Mesodermal cell (in vitro differentiated cells): Measurements from ENCODE around the gene NAA20.
A peak's percentile ranks its signal among the peaks of the same experiment; 100 is the strongest.

Experiments used
- H3K27ac ChIP-seq: 2 replicates; pipeline ENCODE4 v1.7.0; 2013; ENCODE audit warnings: mild to moderate bottlenecking, low read depth, low read length, moderate library complexity; ENCODE audit not compliant: severe bottlenecking
- H3K36me3 ChIP-seq: 2 replicates; pipeline ENCODE4 v1.7.1; 2013; ENCODE audit warnings: mild to moderate bottlenecking, low read length, moderate library complexity; ENCODE audit not compliant: control insufficient read depth, insufficient read depth
- H3K4me1 ChIP-seq: one replicate; pipeline ENCODE4 v1.7.1; 2013; ENCODE audit warnings: mild to moderate bottlenecking, low read length; ENCODE audit not compliant: insufficient read depth, control insufficient read depth, poor library complexity, severe bottlenecking
- H3K4me3 ChIP-seq: 2 replicates; pipeline ENCODE4 v1.7.0; 2013; ENCODE audit warnings: low read length, control low read depth, mild to moderate bottlenecking; ENCODE audit not compliant: insufficient read depth, poor library complexity, severe bottlenecking; ENCODE audit errors: extremely low read depth
- H3K9me3 ChIP-seq: 2 replicates; pipeline ENCODE4 v1.7.1; 2013; ENCODE audit warnings: mild to moderate bottlenecking, low read length, moderate library complexity; ENCODE audit not compliant: control insufficient read depth
- WGBS, 2 experiments: methylation state at CpG; one replicate each; pipeline ENCODE4 v1.1.5; 2013; ENCODE audit warnings: missing lambda C conversion rate in 2 of 2; ENCODE audit not compliant: insufficient coverage in 2 of 2; 5-methylcytosine and 5-hydroxymethylcytosine counted together

NAA20 gene

DNA sequence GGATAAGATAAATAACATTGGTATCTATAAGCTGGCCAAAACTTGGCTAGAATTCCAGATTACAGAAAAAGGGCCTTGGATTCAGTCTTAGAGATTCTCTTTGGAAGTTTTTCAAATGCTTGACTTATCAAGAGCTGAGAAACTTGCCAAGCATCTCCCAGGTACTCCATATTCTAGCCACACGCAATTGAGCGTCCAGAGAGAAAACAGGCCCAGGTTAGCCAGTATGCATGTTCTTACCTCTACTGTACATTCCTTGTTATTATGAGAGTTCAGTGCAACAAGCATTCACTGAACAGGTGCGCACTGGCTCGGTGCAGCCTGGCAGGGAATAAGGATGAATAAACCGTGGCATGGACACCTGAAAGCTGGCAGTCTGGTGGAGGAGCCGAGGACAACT is 21.4 kb downstream of the NAA20 start:
- 90 to 100% methylated on average over 5 of the region's 6 CpGs for WGBS, 2 experiments
- H3K9me3 ChIP-seq, result no peaks in the 10 kb centered on the region
- no peak overlapping the region for H3K4me3 ChIP-seq
- H3K36me3 ChIP-seq, result peaks cover 93% of the 10 kb centered on the region
- no peak overlapping the region for H3K27ac ChIP-seq
- H3K4me1 ChIP-seq, result peaks cover 8% of the 10 kb centered on the region

DNA sequence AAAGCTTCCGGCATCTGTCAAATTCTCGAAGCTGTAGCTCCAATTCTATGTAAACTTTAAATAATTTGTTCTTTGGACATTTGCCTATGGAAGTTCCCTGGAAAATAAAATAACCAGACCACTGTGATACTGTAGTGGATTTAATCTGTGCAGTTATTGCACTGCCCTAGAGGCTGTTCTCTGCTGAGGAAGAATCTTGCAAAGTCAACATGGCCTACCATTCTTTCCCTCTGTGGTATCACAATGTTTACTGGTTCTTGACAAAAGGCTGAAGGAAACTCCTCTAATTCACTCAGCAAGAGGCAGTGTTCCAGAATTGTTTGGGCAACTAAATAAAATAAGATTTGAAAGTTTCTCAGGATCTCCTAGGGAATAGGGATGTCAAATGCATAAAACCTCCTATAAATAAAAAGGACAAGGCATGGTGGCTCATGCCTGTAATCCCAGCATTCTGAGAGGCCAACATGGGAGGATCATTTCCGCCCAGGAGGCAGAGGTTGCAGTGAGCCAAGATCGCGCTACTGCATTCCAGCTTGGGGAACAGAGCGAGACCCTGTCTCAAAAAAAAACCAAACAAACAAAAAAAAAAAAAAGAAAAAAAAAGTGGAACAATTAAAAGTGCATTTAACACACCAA is 22.7 kb downstream of the NAA20 start:
- no peak overlapping the region for H3K27ac ChIP-seq
- H3K4me1 ChIP-seq, result peaks cover 8% of the 10 kb centered on the region
- peaks cover 95% of the 10 kb centered on the region for H3K36me3 ChIP-seq
- no peaks in the 10 kb centered on the region for H3K9me3 ChIP-seq
- 80 to 90% methylated on average over 1 to 3 of the region's 6 CpGs for WGBS, 2 experiments
- no peak overlapping the region for H3K4me3 ChIP-seq

DNA sequence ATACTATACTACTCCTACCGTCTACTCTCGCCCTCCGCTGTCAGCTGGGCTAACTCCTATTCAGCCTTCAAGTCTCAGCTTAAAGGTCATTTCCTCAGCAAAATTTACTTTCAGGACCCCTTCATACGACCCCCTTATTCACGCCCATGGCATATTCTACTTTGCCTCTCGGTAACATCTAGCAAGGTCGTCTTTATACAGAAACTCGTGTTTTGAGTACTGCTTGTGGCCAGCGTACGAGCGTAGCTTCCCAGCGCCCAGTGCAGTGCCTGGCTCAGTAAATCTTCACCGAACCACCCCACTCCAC is 34.6 kb downstream of the NAA20 start:
- Histone ChIP-seq H3K9me3 (no peaks in the 10 kb centered on the region), H3K4me3 (peak overlapping the region; percentile 95), H3K27ac (peak overlapping the region; percentile 84), H3K4me1 (no peaks in the 10 kb centered on the region), H3K36me3 (peaks cover 37% of the 10 kb centered on the region)
- 0 to 3% methylated on average over 8 to 10 of the region's 13 CpGs for WGBS, 2 experiments

DNA sequence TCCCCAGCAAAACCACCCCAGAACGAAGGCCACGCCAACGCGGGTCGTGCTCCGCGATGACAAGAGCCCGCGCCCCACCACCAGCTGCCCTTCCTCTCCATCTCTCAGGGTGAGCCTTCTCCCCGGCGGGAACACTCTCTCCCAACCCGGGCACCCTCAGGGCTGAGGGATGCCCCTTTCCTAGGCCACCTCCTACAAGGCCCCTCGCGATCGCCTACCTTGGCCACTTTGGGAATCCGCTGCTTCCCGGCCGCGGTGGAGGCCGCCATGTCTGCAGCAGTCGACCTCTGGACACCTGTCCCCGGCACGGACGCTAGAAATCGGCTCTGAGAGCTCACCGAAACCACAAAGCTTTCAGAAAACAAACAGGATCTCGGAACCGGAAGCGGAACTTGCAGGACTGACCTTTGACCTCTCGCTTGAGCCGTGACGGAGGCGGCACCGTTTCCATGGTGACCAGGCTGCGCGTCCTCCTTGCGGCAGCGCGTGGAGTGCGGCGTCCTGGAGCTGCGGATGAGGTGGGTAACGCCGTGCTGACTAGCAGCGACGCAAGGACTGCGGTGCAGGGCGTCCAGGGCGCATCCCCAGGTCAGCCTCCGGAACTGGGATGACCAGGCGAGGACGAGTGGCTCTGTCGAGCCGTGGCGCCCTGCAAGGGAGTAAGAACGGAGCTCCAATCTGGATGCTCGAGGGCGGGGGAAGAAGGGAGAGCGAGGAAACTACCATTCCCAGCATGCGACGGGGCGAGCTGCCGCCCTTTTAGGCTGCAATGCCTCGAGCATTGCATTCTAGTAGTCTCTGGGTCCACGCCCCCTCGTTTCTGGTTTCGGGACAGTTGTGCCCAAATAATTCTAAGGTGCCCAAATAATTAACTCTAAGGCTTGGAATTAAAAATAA is 35.2 kb downstream of the NAA20 start, which contains the start of the genes CFAP61 and CRNKL1:
CFAP61 (plus strand) TSS at position 459 of the 897 bp plus-strand sequence. CDS start 4,122 bp downstream, outside the sequence.
CRNKL1 (minus strand) TSS at position 393 of the 897 bp plus-strand sequence; CDS start at position 269, 124 bp downstream.
- Histone ChIP-seq H3K36me3 (peaks cover 31% of the 10 kb centered on the region), H3K27ac (peak within 1 kb of the TSS; percentile 84), H3K4me1 (no peaks in the 10 kb centered on the region), H3K9me3 (no peaks in the 10 kb centered on the region), H3K4me3 (peak within 1 kb of the TSS; percentile 95)
- WGBS, 2 experiments, result 0 to 1% methylated on average over 46 to 64 of the region's 67 CpGs

DNA sequence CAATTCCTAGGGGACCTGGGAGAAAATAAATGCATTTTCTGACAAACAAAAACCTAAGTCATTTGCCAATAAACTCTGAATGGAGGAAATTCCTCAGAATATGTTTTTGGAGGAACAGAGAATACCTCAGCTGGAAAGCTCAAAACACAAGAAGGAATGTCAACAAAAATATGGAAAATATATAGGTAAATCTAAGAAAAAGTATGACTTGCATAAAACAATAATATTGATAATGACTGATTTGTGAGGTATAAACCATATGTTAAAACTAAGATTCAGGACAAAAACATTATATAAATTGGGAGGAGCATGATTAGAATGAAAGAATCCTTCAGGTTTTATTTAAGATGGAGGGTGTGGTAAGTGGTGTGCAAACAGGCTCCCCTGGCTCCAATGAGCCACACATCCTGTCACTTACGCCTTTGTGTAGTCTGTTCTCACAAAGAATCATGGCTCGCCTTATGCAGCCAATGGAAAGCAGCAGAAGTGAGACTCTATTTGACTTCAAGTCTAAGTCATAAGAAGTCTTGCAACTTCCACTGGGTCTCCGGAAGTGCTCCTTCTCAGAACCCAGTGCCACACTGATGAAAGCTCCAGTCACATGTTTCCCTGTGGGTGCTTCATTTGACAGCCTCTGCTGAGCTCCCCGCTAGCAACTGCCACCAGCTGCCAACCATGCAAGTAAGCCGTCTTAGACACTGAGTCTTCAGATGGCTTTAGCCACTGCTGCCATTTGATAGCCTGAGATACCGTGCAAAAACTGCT is 43.3 kb downstream of the NAA20 start:
- H3K36me3 ChIP-seq, result no peaks in the 10 kb centered on the region
- H3K4me3 ChIP-seq, result no peak overlapping the region
- H3K27ac ChIP-seq, result no peak overlapping the region
- no peaks in the 10 kb centered on the region for H3K9me3 ChIP-seq
- WGBS, 2 experiments, result 90 to 91% methylated on average over 4 of the region's 6 CpGs
- no peaks in the 10 kb centered on the region for H3K4me1 ChIP-seq

DNA sequence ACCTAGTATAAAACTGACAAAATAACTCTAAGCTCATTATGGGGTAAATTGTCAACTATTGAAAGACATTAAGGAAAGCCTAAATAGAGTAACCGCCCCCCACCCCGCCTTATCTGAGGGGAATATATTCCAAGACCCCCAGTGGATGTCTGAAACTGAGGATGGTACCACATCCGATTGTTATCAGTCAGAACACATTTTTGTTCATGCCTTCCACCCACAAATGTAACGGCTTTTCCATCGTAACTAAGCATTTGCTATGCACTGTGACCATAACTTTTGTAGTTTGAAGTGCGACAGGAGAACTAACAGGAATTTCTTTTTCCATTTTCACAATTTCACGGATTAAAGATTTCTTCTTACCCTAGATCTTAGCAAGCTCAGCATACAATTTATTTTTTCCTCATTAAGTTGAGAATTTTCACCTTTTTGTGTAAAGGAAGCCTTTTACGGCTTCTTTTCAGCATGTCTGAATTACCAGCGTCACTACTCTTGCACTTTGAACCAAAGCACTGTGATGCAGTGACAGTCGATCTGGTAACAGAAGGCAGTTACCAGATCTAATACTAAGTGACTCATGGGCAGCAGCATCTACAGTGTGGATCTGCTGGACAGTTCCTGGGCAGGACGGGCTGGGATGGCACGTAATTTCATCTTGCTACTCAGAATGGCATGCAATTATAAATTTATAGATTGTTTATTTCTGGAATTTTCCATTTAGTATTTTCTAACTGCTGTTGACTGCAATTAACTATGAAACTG is 47.0 kb downstream of the NAA20 start:
- no peak overlapping the region for H3K27ac ChIP-seq
- H3K9me3 ChIP-seq, result no peaks in the 10 kb centered on the region
- H3K4me1 ChIP-seq, result no peaks in the 10 kb centered on the region
- no peak overlapping the region for H3K4me3 ChIP-seq
- H3K36me3 ChIP-seq, result no peaks in the 10 kb centered on the region
- WGBS, 2 experiments, result 77 to 81% methylated on average over 7 to 8 of the region's 12 CpGs

DNA sequence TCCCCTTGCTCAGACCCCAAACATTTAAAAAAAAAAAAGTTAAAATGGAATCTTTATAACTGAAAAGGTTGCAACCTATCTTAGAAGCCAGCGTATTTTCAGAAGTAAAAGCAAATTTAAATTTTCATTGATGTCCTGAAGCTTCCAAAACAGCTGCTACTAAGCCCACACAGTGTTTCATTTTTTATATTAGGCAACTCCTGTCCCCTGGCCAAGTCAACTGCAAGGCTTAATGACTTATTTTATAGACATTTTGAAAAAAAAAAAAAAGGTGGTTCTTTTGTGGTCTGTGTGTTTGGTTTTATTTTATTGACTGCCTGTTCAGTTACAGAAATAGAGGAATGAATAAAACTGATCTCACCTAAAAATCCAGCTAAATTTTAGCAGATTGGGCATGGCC is 48.2 kb downstream of the NAA20 start:
- Histone ChIP-seq H3K4me3 (no peak overlapping the region), H3K36me3 (no peaks in the 10 kb centered on the region), H3K9me3 (no peaks in the 10 kb centered on the region), H3K27ac (no peak overlapping the region), H3K4me1 (peaks cover 5% of the 10 kb centered on the region)
- 71% methylated on average over 1 of the region's 1 CpG; no CpG with 5 or more reads in 1 of the 2 experiments for WGBS, 2 experiments

DNA sequence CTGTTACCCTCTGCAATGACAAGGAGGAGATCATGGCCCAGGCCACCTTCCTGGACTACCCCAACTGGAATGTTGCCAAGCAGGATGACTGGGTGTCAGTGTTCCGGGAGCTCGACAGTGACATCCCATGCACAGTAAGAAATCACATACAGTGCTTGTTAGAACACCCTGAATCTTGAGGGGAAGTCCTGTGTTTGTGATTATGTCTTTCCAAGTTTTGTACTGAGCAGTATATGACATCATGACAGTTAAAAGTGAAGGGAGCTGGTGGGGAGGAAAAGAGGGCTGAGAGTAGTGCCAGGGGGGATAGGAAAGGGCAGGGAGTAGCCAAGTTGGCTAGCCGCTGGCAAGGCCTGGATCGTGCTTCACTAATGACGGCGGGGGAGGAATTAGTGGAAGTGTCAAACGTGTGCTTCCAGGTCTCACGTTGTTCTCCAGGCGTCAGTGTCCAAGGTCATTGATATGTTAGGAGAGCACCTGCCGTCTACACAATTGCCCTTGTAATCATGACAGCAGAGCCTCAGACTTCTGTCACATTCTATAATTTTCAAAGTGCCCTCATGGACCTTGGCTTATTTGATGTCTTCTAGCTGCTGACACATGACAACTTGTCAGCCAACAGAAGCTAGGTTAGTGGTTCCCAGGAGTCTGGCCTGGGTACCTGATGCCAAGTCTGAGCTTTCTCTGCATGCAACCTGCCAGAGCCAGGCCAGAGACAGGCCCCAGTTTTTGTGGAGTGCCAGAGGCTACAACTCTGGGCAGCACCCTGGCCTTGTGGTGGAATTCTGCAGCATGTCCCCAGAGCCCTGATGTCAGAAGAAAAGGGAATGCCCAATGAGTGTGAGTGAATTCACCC is 53.9 kb downstream of the NAA20 start:
- Histone ChIP-seq H3K27ac (no peak overlapping the region), H3K36me3 (no peaks in the 10 kb centered on the region), H3K4me3 (no peak overlapping the region), H3K9me3 (no peaks in the 10 kb centered on the region), H3K4me1 (peaks cover 11% of the 10 kb centered on the region)
- 78 to 79% methylated on average over 9 to 10 of the region's 10 CpGs for WGBS, 2 experiments

DNA sequence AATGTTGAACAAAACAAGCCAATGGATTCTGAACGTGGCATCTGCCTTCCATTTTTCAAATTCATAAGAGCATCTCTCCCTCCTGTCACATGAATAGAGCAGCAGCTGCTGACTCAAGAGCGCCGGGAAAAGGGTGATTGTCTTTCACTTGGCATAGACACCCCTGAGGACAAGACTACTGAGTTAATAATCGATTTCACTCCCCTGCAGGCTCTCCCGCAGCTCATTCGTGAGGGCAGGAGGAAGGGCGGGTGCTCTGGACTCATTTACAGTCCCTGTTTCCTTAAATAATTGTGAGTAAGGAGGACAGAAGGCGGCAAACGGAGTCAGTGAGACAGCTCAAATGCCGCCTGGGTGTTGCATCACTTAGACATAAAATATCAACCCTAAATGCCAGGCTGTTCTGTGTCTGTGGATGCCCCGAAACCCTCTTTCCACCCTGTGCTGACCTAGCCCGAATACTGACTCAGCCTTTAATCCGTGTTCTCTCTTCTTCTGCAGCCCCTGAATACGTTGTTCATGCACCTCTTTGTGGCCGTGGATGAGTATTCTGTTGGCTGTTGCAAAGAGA is 56.7 kb downstream of the NAA20 start:
- Histone ChIP-seq H3K4me3 (no peak overlapping the region), H3K9me3 (no peaks in the 10 kb centered on the region)

More for the DNA sequence above, 56.7 kb downstream of the NAA20 start:
- peaks cover 11% of the 10 kb centered on the region for H3K4me1 ChIP-seq
- 80 to 85% methylated on average over 9 of the region's 15 CpGs for WGBS, 2 experiments
- H3K36me3 ChIP-seq, result no peaks in the 10 kb centered on the region
- no peak overlapping the region for H3K27ac ChIP-seq
